ACC112 (cell line): ENCODE data around the gene PDLIM5.

Experiments
- H2AFZ ChIP-seq: fragments of 200-600 bp; sonication (generic); one replicate; pipeline ENCODE4 v1.6.0; 2017; ENCODE audit warnings: antibody characterized with exemption, low read length; ENCODE audit not compliant: unreplicated experiment
- H3K27ac ChIP-seq: fragments of 200-600 bp; sonication (generic); 2 replicates; pipeline ENCODE4 v1.5.1; 2014; ENCODE audit warnings: low read depth, mild to moderate bottlenecking, antibody characterized with exemption, low read length, moderate library complexity
- H3K27me3 ChIP-seq: fragments of 200-600 bp; sonication (generic); 2 replicates; pipeline ENCODE4 v1.6.1; 2014; ENCODE audit warnings: mild to moderate bottlenecking, antibody characterized with exemption, low read length, moderate library complexity, mixed read lengths; ENCODE audit not compliant: insufficient read depth
- H3K36me3 ChIP-seq: fragments of 200-600 bp; sonication (generic); 2 replicates; pipeline ENCODE4 v1.6.1; 2016; ENCODE audit warnings: mild to moderate bottlenecking, antibody characterized with exemption, low read length, moderate library complexity, mixed read lengths; ENCODE audit not compliant: insufficient read depth
- H3K4me1 ChIP-seq: fragments of 200-600 bp; sonication (generic); one replicate; pipeline ENCODE4 v1.6.1; 2016; ENCODE audit warnings: low read length, mixed read lengths; ENCODE audit not compliant: insufficient read depth, unreplicated experiment, control insufficient read depth
- H3K4me3 ChIP-seq: fragments of 200-600 bp; sonication (generic); 2 replicates; pipeline ENCODE4 v1.5.1; 2014; ENCODE audit warnings: mild to moderate bottlenecking, low read depth, low read length
- H3K79me2 ChIP-seq: fragments of 200-600 bp; sonication (generic); one replicate; pipeline ENCODE4 v1.6.0; 2016; ENCODE audit warnings: low read length; ENCODE audit not compliant: control insufficient read depth, unreplicated experiment, insufficient read depth

The PDLIM5 gene

DNA sequence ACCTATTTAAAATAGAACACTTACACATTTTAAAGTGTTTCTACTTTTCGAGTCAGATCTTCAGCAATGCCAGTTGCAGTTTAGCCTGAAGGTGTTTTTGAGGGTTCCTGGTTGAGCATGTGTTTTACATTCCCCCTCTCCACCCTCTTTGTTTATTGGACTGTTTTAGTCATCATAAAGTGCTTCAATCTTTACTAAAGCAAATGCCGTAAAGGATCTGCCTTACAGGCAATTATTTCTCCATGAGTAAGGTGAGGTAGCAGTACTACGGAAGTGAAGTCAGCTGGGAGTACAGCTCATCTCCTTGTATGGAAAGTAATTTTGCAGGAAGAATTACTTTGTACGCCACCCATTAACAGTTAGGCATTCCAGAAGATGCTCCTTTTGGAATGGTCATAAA, 36.9 kb downstream of the PDLIM5 start:
- H3K27me3 ChIP-seq, result no peaks in the 10 kb centered on the region
- peaks cover 68% of the 10 kb centered on the region for H3K79me2 ChIP-seq
- H3K27ac ChIP-seq, result no peak overlapping the region
- H3K36me3 ChIP-seq, result peaks cover 8% of the 10 kb centered on the region; the same call in 1 of the 2 replicates
- H2AFZ ChIP-seq, result no peak overlapping the region
- H3K4me1 ChIP-seq, result peaks cover 43% of the 10 kb centered on the region
- no peak overlapping the region for H3K4me3 ChIP-seq

DNA sequence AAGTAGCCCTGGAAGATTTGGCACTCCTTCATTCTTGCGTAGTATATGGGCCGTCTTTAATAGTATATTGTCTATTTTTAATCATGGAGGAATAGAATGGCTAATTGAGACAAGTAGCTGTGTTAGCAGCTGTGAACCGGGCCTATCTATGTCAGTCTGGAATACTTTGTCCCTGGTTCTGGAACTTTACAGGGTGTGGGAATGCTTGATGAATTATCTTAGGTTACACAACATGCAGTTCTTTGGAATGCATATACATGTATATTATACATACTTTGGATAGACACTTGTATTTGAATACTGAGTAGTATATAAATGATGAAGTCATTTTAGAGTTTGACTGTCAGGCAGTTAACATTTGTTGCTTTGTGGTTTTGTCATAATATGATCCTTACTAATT, 37.4 kb downstream of the PDLIM5 start:
- Histone ChIP-seq H3K27me3 (no peaks in the 10 kb centered on the region), H3K27ac (no peak overlapping the region), H2AFZ (no peak overlapping the region), H3K79me2 (peaks cover 69% of the 10 kb centered on the region), H3K4me1 (peaks cover 43% of the 10 kb centered on the region), H3K36me3 (peaks cover 11% of the 10 kb centered on the region; the same call in 1 of the 2 replicates), H3K4me3 (no peak overlapping the region)

- Histone ChIP-seq H3K27ac (peak overlapping the region; percentile 72), H3K4me1 (peaks cover 33% of the 10 kb centered on the region), H3K27me3 (no peaks in the 10 kb centered on the region), H3K79me2 (peaks cover 70% of the 10 kb centered on the region), H2AFZ (no peak overlapping the region), H3K36me3 (0 out of 2 replicates have a peak, but pooled peaks cover 4% of the 10 kb centered on the region), H3K4me3 (no peak overlapping the region)
Measured at GRCh38 chr4:94490437-94490836, 38.7 kb downstream of the PDLIM5 start.

DNA sequence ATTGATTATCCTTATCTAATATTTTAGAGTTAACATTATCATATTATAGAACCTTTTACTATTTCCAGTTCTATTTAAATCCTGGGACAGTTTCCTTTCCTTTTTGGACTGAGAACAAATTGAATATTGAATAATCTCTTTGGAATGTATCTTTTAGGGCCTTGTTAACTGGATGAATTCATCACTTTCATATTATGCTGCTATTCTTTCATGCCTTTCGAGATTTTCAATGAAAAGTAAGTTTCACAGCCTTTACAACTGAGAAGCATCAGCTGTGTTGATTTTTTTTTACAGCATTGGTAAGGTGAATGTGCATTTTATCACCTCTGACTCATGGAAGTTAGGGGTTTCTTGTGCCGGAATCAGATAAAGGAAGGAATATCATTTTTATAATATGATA, 39.6 kb downstream of the PDLIM5 start:
- H3K4me1 ChIP-seq, result peaks cover 32% of the 10 kb centered on the region
- 0 out of 2 replicates have a peak, but pooled peaks cover 4% of the 10 kb centered on the region for H3K36me3 ChIP-seq
- no peak overlapping the region for H2AFZ ChIP-seq
- H3K27ac ChIP-seq, result peak overlapping the region; percentile 72
- no peaks in the 10 kb centered on the region for H3K27me3 ChIP-seq
- H3K4me3 ChIP-seq, result peak overlapping the region; percentile 59
- H3K79me2 ChIP-seq, result peaks cover 67% of the 10 kb centered on the region

GRCh38 chr4:94495408-94495807, 43.7 kb downstream of the PDLIM5 start:
- Histone ChIP-seq H3K79me2 (peaks cover 54% of the 10 kb centered on the region), H3K27me3 (no peaks in the 10 kb centered on the region), H3K4me1 (peaks cover 21% of the 10 kb centered on the region), H3K36me3 (0 out of 2 replicates have a peak, but pooled peaks cover 4% of the 10 kb centered on the region), H3K4me3 (no peak overlapping the region), H3K27ac (no peak overlapping the region), H2AFZ (no peak overlapping the region)

GRCh38 chr4:94497690-94498089, 45.9 kb downstream of the PDLIM5 start:
- H3K27me3 ChIP-seq, result no peaks in the 10 kb centered on the region
- H2AFZ ChIP-seq, result no peak overlapping the region
- no peak overlapping the region for H3K27ac ChIP-seq
- H3K4me3 ChIP-seq, result no peak overlapping the region
- peaks cover 50% of the 10 kb centered on the region for H3K79me2 ChIP-seq
- H3K36me3 ChIP-seq, result 0 out of 2 replicates have a peak, but pooled peaks cover 4% of the 10 kb centered on the region
- H3K4me1 ChIP-seq, result no peaks in the 10 kb centered on the region

DNA sequence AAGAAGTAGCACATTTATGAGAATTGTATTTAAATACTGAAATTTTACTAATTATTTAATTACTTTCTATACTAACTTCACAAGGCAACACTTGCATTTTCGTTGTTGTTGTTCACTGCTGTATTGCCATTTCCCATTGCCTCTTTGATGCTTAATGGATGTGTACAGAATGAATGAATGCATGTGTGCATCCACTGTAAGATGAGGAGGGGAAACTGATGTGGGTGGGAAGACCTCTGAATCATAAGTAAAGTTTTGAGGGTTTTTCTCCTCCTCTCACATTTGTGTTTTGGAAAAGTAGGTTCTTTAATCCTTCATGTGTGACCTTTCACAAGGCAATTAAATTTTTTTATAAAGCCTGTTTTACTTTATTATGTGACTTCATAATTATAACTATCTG, 46.8 kb downstream of the PDLIM5 start:
- H3K4me1 ChIP-seq, result no peaks in the 10 kb centered on the region
- no peaks in the 10 kb centered on the region for H3K27me3 ChIP-seq
- H3K27ac ChIP-seq, result no peak overlapping the region
- H3K4me3 ChIP-seq, result no peak overlapping the region
- H3K36me3 ChIP-seq, result 0 out of 2 replicates have a peak, but pooled peaks cover 4% of the 10 kb centered on the region
- no peak overlapping the region for H2AFZ ChIP-seq
- H3K79me2 ChIP-seq, result peaks cover 50% of the 10 kb centered on the region

- no peaks in the 10 kb centered on the region for H3K36me3 ChIP-seq
- H3K27ac ChIP-seq, result no peak overlapping the region
- no peaks in the 10 kb centered on the region for H3K27me3 ChIP-seq
- H3K4me1 ChIP-seq, result no peaks in the 10 kb centered on the region
- H3K79me2 ChIP-seq, result peaks cover 46% of the 10 kb centered on the region
- H3K4me3 ChIP-seq, result no peak overlapping the region
- H2AFZ ChIP-seq, result no peak overlapping the region
Measured at GRCh38 chr4:94500685-94501084, 48.9 kb downstream of the PDLIM5 start.

GRCh38 chr4:94504545-94504944, 52.8 kb downstream of the PDLIM5 start:
- Histone ChIP-seq H3K4me3 (no peak overlapping the region), H3K36me3 (no peaks in the 10 kb centered on the region), H3K27ac (no peak overlapping the region), H3K27me3 (no peaks in the 10 kb centered on the region), H3K4me1 (peaks cover 22% of the 10 kb centered on the region), H2AFZ (no peak overlapping the region), H3K79me2 (peaks cover 61% of the 10 kb centered on the region)

- Histone ChIP-seq H3K27ac (peak overlapping the region; percentile 83), H3K27me3 (no peaks in the 10 kb centered on the region), H2AFZ (no peak overlapping the region)
Measured at GRCh38 chr4:94506822-94507221, 55.1 kb downstream of the PDLIM5 start.

DNA sequence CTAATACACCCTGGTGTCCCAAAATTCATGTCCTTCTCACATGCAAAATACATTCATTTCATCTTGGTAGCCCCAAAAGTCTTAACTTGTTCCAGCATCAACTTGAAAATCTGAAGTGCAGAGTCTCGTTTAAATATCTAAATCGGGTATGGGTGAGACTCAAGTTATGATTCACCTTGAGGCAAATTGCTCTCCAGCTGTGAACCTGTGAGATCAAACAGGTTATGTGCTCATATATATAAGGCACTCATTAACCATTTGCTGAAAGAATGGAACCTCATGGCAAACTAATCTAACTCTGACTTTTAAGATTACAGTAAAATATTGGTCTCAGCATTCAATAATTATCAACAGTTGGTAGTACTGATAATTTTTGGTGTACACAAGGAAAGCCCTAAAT, 55.5 kb downstream of the PDLIM5 start:
- Histone ChIP-seq H3K4me3 (no peak overlapping the region), H3K4me1 (peaks cover 22% of the 10 kb centered on the region), H2AFZ (no peak overlapping the region), H3K79me2 (peaks cover 69% of the 10 kb centered on the region), H3K36me3 (peaks cover 9% of the 10 kb centered on the region), H3K27ac (peak overlapping the region; percentile 83), H3K27me3 (no peaks in the 10 kb centered on the region)

More at GRCh38 chr4:94506822-94507221, 55.1 kb downstream of the PDLIM5 start:
- peaks cover 22% of the 10 kb centered on the region for H3K4me1 ChIP-seq
- H3K36me3 ChIP-seq, result peaks cover 9% of the 10 kb centered on the region
- peaks cover 71% of the 10 kb centered on the region for H3K79me2 ChIP-seq
- H3K4me3 ChIP-seq, result no peak overlapping the region
